GM18526 (cell line): ENCODE data around the gene CASP8.

Source experiments
- POLR2A ChIP-seq: IDR thresholded peaks from 3 replicates; pipeline ENCODE4 v1.6.1; 2011; ENCODE audit not compliant: insufficient read length; ENCODE audit errors: extremely low read depth

The CASP8 gene

GRCh38 chr2:201276511-201276910 lies 16.2 kb downstream of the CASP8 start:
- no peak for TF ChIP-seq POLR2A

- TF ChIP-seq POLR2A = no peak
These were observed 18.7 kb downstream of the CASP8 start for GRCh38 chr2:201279079-201279478.

DNA sequence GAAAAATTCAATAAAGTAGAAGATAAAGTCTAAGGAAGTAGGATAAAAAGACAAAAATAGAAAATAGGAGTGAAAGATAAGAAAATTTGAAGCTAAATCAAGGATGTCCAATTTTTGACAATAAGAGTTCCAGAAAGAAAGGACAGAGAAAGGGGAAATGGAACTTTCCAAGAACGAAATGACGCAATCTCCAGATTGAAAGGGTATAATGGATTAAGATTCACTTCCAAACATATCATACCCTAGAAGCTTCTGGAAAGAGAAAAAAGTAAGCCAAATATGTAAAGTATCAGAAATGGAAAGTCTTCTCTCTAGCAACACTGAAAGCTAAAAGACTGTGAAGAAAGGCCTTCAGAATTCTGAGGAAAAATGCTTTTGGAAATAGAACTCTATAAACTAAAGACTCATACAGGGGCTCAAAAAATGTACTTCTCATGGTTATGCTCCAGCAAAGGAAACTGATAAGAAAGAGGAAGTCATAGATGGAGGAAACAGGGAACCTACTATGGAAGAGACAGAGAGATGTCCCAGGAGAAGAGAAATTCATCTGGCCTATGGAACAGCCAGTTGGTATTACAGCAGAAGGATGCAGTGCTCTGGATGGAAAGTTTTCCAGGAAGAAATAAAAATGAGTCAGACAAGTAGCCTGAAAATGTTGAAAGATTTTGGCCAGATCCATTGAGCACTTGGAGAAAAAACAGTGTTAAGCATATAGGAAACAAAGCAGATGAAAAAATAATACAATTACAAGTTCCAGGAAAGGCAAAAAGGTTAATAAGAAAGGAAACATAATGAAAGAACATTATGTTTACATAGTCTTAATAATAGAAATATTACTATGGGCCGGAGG lies 20.1 kb downstream of the CASP8 start:
- TF ChIP-seq POLR2A = no peak

GRCh38 chr2:201285499-201285898 lies 25.2 kb downstream of the CASP8 start:
- TF ChIP-seq POLR2A = no peak

DNA sequence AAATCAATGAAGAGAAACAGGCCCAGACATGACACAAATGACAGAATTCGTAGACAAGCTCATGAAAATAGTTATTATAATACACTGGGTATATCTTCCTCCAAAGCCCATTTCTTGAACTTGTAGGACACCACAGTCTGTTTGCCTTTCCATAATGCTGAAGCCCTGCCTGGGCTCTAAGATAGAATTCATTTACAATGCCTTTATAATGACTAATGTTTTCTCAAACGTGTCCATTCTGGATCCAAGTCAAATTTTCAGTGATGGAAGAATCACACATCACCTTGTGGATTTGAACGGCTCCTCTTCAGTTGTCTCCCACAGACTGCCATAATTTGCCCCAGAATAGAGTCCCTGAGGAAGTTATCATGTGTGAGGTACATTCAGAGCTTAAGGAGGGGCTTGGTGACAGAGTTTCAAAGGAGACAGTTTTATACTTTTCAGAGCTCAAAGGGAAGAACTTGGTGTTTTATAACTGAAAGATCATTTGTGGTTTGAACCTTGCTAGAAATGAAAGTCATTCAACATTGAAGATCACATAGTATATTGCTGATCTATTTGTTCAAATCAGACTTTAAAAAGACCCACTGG lies 38.2 kb downstream of the CASP8 start:
- TF ChIP-seq POLR2A = no peak

DNA sequence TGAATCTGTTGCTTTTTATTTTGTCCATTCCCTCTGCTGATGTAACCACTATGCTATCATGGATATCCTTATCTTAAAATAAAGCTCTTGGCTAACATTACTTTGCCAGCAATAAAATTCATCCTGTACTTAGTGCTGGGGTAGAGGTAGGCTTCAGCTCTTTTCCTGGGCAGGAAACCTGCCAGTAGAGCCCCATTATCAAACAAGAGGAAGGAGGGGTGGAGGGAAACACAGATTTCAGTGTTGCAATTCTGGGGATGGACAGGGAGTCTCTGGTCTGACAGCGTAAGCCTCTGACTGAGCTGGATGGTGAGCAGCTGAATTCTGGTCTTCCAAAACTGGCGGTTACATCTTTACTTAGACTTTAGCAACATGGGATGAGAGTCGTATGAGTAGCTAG lies 47.5 kb downstream of the CASP8 start:
- TF ChIP-seq POLR2A = no peak

DNA sequence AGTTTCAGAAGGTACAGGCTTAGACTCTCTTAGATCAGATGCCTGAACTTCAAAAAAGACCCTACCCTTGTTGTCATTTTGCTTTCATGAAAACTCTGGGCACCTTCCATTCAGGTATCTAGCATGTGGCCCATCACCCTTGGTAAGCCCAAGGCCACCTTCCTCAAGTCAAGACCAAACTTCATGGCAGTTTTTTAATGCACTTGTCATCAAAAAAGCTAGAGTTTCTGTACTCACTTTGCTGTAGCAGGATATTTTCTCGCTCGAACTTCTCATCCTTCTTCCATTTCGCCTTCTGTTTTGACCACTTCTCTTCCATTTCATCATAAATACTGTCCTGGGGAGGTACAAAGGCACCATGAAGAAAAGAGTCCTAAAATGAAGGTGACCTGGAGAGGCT lies 48.6 kb downstream of the CASP8 start:
- TF ChIP-seq POLR2A = no peak

GRCh38 chr2:201313362-201313761 lies 53.0 kb downstream of the CASP8 start:
- no peak for TF ChIP-seq POLR2A

- no peak for TF ChIP-seq POLR2A
These were observed 59.2 kb downstream of the CASP8 start for GRCh38 chr2:201319511-201319910.

DNA sequence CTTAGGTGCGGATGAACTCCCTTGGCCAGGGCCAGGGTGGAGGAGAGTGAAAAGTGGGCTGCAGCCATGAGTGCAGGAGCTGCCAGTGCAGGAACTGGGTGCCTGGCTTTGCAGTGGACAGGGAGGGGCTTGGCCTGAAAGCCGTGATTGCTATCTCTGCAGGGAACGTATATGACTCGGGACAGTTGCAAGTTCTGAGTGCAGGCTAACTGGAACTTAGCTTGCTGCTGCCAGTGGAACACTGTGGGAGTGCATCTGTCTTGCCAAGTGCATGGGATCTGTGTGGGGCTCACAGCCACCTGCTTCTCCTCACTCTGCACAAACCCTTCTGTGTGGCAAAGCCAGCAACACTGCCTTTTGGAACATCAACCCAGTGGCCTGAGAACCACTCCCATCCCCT lies 59.9 kb downstream of the CASP8 start:
- TF ChIP-seq POLR2A = no peak

DNA sequence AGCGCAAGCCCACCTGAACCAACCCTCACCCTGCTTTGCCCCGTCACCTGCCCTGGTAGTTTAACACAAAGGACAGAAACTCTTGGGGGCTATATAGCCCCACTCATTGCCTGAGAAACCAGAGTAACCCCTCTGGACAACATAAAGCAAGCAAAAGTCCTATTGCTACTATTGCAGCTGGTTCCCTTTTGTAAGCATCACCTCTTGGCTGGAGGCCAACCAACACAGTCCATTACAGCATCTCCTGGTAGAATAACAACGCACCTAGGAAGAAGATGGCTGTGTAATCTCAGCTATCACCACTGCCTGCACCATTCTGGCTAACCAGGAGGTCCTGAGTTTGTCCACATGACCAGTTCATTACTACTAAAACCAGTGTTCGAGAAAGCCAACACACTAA lies 60.4 kb downstream of the CASP8 start:
- no peak for TF ChIP-seq POLR2A

- no peak for TF ChIP-seq POLR2A
These were observed 62.4 kb downstream of the CASP8 start for GRCh38 chr2:201322772-201323171.

GRCh38 chr2:201327678-201328077 lies 67.3 kb downstream of the CASP8 start:
- no peak for TF ChIP-seq POLR2A

DNA sequence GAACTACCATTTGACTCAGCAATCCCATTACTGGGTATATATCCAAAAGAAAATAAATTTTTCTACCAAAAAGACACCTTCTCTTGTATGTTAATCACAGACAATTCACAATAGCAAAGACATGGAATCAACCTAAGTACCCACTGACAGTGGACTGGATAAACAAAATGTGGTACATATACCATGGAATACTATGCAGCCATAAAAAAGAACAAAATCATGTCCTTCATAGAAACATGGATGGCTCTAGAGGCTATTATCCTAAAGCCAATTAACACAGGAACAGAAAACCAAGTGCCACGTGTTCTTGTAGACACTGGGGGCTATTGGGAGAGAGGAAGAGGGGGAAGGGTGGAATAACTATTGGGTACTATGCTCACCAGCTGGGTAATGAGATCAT lies 69.1 kb downstream of the CASP8 start:
- TF ChIP-seq POLR2A = no peak
